Measurements from ENCODE around the gene PPARD. TPM values are rescaled to one million over a fixed set of nuclear protein-coding genes. Genes with fewer than 3 reads are reported as not detected.
"Not testable (repeated sequence)": the region's sequence is repeated elsewhere in the genome, so short reads cannot be mapped to it uniquely, and the experiment has no call there.

The PPARD gene
- total RNA-seq, 1 donor = 1.3 TPM

GRCh38 chr6:35432291-35432690 is 89.9 kb downstream of the PPARD start:
- DNase-seq (ENCODE audit: low read depth in 2 of 3, low spot score in 2 of 3) = no peak

- not testable (repeated sequence) for DNase-seq (ENCODE audit: low read depth in 2 of 3, low spot score in 2 of 3)
Observed at GRCh38 chr6:35432702-35433101, 90.3 kb downstream of the PPARD start.

GRCh38 chr6:35435074-35435837 is 92.9 kb downstream of the PPARD start:
- no peak for DNase-seq (ENCODE audit: low read depth in 2 of 3, low spot score in 2 of 3)

- no peak for DNase-seq (ENCODE audit: low read depth in 2 of 3, low spot score in 2 of 3)
Observed at GRCh38 chr6:35436071-35436857, 93.9 kb downstream of the PPARD start.

- not testable (repeated sequence) for DNase-seq (ENCODE audit: low read depth in 2 of 3, low spot score in 2 of 3)
Observed at GRCh38 chr6:35438378-35439065, 96.2 kb downstream of the PPARD start.

- no peak for DNase-seq (ENCODE audit: low read depth in 2 of 3, low spot score in 2 of 3)
Observed at GRCh38 chr6:35439308-35439707, 97.0 kb downstream of the PPARD start.

GRCh38 chr6:35441205-35441604 is 98.8 kb downstream of the PPARD start:
- DNase-seq (ENCODE audit: low read depth in 2 of 3, low spot score in 2 of 3) = no peak

GRCh38 chr6:35441642-35442041 is 99.3 kb downstream of the PPARD start:
- DNase-seq (ENCODE audit: low read depth in 2 of 3, low spot score in 2 of 3) = no peak

GRCh38 chr6:35442693-35443092 is 100.3 kb downstream of the PPARD start:
- DNase-seq (ENCODE audit: low read depth in 2 of 3, low spot score in 2 of 3) = no peak

GRCh38 chr6:35443341-35444030 is 101.1 kb downstream of the PPARD start:
- no peak for DNase-seq (ENCODE audit: low read depth in 2 of 3, low spot score in 2 of 3)

- DNase-seq (ENCODE audit: low read depth in 2 of 3, low spot score in 2 of 3) = no peak
Observed at GRCh38 chr6:35445691-35446090, 103.3 kb downstream of the PPARD start.

- DNase-seq (ENCODE audit: low read depth in 2 of 3, low spot score in 2 of 3) = no peak
Observed at GRCh38 chr6:35448191-35448590, 105.8 kb downstream of the PPARD start.

GRCh38 chr6:35449287-35449881 is 107.0 kb downstream of the PPARD start:
- DNase-seq (ENCODE audit: low read depth in 2 of 3, low spot score in 2 of 3) = peak; percentile 42 to 82 (median 61)

GRCh38 chr6:35451354-35452182 is 109.2 kb downstream of the PPARD start:
- DNase-seq (ENCODE audit: low read depth in 2 of 3, low spot score in 2 of 3) = no peak

- DNase-seq (ENCODE audit: low read depth in 2 of 3, low spot score in 2 of 3) = peak; percentile 52 to 89 (median 88)
Observed at GRCh38 chr6:35452183-35453090, 110.1 kb downstream of the PPARD start, which contains the start of gene FANCE. Gene FANCE, plus strand, starts transcription at chr6:35452338. Its CDS starts 208 bp downstream, at chr6:35452546.

- DNase-seq (ENCODE audit: low read depth in 2 of 3, low spot score in 2 of 3) = no peak
Observed at GRCh38 chr6:35453236-35453635, 110.9 kb downstream of the PPARD start.

- DNase-seq (ENCODE audit: low read depth in 2 of 3, low spot score in 2 of 3) = no peak
Observed at GRCh38 chr6:35454391-35455110, 112.2 kb downstream of the PPARD start.

GRCh38 chr6:35457907-35458306 is 115.5 kb downstream of the PPARD start:
- DNase-seq (ENCODE audit: low read depth in 2 of 3, low spot score in 2 of 3) = no peak

Data from hematopoietic multipotent progenitor cell (in vitro differentiated cells).